ENCODE results near the gene MAPRE3. TPM values are rescaled to one million over a fixed set of nuclear protein-coding genes. Genes with fewer than 3 reads are reported as not detected.

Gene MAPRE3
- total RNA-seq, 1 donor = 3.5 TPM

- no peak overlapping the region for H3K4me3 ChIP-seq (ENCODE audit: low read depth, low read length)
- no peak for DNase-seq (ENCODE audit: low read depth)
- TF ChIP-seq CTCF (IDR thresholded peaks at IDR 0.05; ENCODE audit: insufficient read depth, low read depth, low read length) = no peak
Observed at GRCh38 chr2:26950246-26950645, 20.2 kb upstream of the MAPRE3 start.

GRCh38 chr2:26951236-26951635, 19.2 kb upstream of the MAPRE3 start:
- no peak for TF ChIP-seq CTCF (IDR thresholded peaks at IDR 0.05; ENCODE audit: insufficient read depth, low read depth, low read length)
- H3K4me3 ChIP-seq (ENCODE audit: low read depth, low read length) = no peak overlapping the region
- DNase-seq (ENCODE audit: low read depth) = no peak

GRCh38 chr2:26952374-26952773, 18.1 kb upstream of the MAPRE3 start:
- TF ChIP-seq CTCF (IDR thresholded peaks at IDR 0.05; ENCODE audit: insufficient read depth, low read depth, low read length) = no peak
- no peak for DNase-seq (ENCODE audit: low read depth)

DNA sequence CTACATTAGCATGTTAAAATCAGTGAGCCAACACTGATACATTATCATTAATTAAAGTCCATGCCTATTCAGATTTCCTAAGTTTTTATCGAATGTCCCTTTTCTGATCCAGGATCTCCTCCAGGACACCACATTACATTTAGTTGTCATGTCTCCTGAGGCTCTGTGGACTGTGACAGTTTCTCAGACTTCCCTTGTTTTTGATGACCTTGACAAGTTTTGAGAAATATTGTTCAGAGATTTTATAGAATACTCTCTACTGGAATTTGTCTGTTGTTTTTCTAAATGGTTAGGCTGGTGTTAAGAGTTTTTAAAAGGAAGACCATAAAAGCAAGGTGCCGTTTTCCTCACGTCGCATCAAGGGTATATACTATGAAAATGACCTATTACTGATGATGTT, 16.3 kb upstream of the MAPRE3 start:
- H3K4me3 ChIP-seq (ENCODE audit: low read depth, low read length) = no peak overlapping the region
- no peak for DNase-seq (ENCODE audit: low read depth)
- no peak for TF ChIP-seq CTCF (IDR thresholded peaks at IDR 0.05; ENCODE audit: insufficient read depth, low read depth, low read length)

More at GRCh38 chr2:26952374-26952773, 18.1 kb upstream of the MAPRE3 start:
- H3K4me3 ChIP-seq (ENCODE audit: low read depth, low read length) = no peak overlapping the region

- DNase-seq (ENCODE audit: low read depth) = no peak
- no peak for TF ChIP-seq CTCF (IDR thresholded peaks at IDR 0.05; ENCODE audit: insufficient read depth, low read depth, low read length)
- no peak overlapping the region for H3K4me3 ChIP-seq (ENCODE audit: low read depth, low read length)
Observed at GRCh38 chr2:26957041-26957440, 13.4 kb upstream of the MAPRE3 start.

DNA sequence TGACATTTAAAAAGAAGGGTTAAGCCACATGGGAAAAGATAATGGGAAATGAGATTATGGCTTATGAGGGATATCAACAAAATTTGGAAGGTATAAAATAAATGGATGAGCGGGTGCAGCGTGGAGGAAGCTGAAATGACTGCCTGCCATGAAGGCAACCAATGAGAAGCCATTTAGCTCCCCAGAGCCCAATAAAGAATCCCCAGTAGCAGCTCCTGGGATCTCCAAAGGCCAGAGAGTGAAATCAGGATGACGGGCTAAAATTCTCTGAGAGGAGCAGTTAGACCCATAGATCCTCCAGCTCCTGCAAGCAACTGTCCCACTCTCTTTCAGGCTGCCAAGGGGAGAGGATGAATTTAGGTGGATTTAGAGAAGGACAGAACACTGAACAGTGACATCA, 12.9 kb upstream of the MAPRE3 start:
- H3K4me3 ChIP-seq (ENCODE audit: low read depth, low read length) = no peak overlapping the region
- TF ChIP-seq CTCF (IDR thresholded peaks at IDR 0.05; ENCODE audit: insufficient read depth, low read depth, low read length) = no peak
- DNase-seq (ENCODE audit: low read depth) = no peak

- no peak for DNase-seq (ENCODE audit: low read depth)
- no peak for TF ChIP-seq CTCF (IDR thresholded peaks at IDR 0.05; ENCODE audit: insufficient read depth, low read depth, low read length)
- H3K4me3 ChIP-seq (ENCODE audit: low read depth, low read length) = no peak overlapping the region
Observed at GRCh38 chr2:26959331-26959730, 11.1 kb upstream of the MAPRE3 start.

Data from fibroblast of villous mesenchyme (primary cell).